Mesothelial cell of epicardium (in vitro differentiated cells): Measurements from ENCODE around the gene DISC1. TPM values are rescaled to one million over a fixed set of nuclear protein-coding genes. Genes with fewer than 3 reads are reported as not detected.
"Not testable (repeated sequence)": the region's sequence is repeated elsewhere in the genome, so short reads cannot be mapped to it uniquely, and the experiment has no call there.

Experiments used
- DNase-seq, 2 experiments: peaks; one replicate each; pipeline ENCODE4 v3.0.0; 2021; ENCODE audit warnings: low spot score in 2 of 2; ENCODE audit not compliant: unreplicated experiment in 2 of 2
- H3K27ac Mint-ChIP-seq: 2 replicates; pipeline ENCODE4 v1.8.0; 2021; ENCODE audit warnings: mixed read lengths
- H3K27me3 Mint-ChIP-seq: 2 replicates; pipeline ENCODE4 v1.8.0; 2021; ENCODE audit warnings: low read depth, mixed read lengths
- H3K36me3 Mint-ChIP-seq: 2 replicates; pipeline ENCODE4 v1.8.0; 2021; ENCODE audit warnings: mixed read lengths
- H3K4me1 Mint-ChIP-seq: 2 replicates; pipeline ENCODE4 v1.8.0; 2021; ENCODE audit warnings: mixed read lengths
- H3K4me3 Mint-ChIP-seq: 2 replicates; pipeline ENCODE4 v1.8.0; 2021; ENCODE audit warnings: mild to moderate bottlenecking, moderate library complexity, mixed read lengths
- H3K9me3 Mint-ChIP-seq: 2 replicates; pipeline ENCODE4 v1.8.0; 2021; ENCODE audit warnings: mixed read lengths
- total RNA-seq: library from RNA; stranded (reverse); gene quantifications from 3 replicates; pipeline ENCODE4 v1.2.1, GENCODE V29; 2021
- TF ChIP-seq, protein P1 (sequence below): fragments of 200-600 bp; sonication (generic); IDR thresholded peaks from one replicate; pipeline ENCODE4 v1.5.0; 2021; ENCODE audit warnings: antibody characterized with exemption; ENCODE audit not compliant: unreplicated experiment

DISC1 gene
- total RNA-seq, 1 donor from 2014 or later = 9.1 TPM

GRCh38 chr1:231632119-231632518, 5.5 kb downstream of the DISC1 start:
- DNase-seq = no peak
- no peak overlapping the region for H3K4me3 Mint-ChIP-seq
- TF ChIP-seq, protein P1, sequence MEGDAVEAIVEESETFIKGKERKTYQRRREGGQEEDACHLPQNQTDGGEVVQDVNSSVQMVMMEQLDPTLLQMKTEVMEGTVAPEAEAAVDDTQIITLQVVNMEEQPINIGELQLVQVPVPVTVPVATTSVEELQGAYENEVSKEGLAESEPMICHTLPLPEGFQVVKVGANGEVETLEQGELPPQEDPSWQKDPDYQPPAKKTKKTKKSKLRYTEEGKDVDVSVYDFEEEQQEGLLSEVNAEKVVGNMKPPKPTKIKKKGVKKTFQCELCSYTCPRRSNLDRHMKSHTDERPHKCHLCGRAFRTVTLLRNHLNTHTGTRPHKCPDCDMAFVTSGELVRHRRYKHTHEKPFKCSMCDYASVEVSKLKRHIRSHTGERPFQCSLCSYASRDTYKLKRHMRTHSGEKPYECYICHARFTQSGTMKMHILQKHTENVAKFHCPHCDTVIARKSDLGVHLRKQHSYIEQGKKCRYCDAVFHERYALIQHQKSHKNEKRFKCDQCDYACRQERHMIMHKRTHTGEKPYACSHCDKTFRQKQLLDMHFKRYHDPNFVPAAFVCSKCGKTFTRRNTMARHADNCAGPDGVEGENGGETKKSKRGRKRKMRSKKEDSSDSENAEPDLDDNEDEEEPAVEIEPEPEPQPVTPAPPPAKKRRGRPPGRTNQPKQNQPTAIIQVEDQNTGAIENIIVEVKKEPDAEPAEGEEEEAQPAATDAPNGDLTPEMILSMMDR = no peak
- H3K27me3 Mint-ChIP-seq = no peaks in the 10 kb centered on the region
- peaks cover 20% of the 10 kb centered on the region for H3K4me1 Mint-ChIP-seq
- H3K27ac Mint-ChIP-seq = no peak overlapping the region
- H3K36me3 Mint-ChIP-seq = no peaks in the 10 kb centered on the region
- no peaks in the 10 kb centered on the region for H3K9me3 Mint-ChIP-seq

- Mint-ChIP-seq H3K4me1 (peaks cover 11% of the 10 kb centered on the region), H3K9me3 (peaks cover 8% of the 10 kb centered on the region), H3K27me3 (no peaks in the 10 kb centered on the region), H3K36me3 (peaks cover 5% of the 10 kb centered on the region), H3K27ac (peak overlapping the region; percentile 4), H3K4me3 (no peak overlapping the region)
- no peak for DNase-seq
- TF ChIP-seq, protein P1 = no peak
These were observed 7.9 kb downstream of the DISC1 start for GRCh38 chr1:231634323-231635013.

- Mint-ChIP-seq H3K4me1 (peaks cover 5% of the 10 kb centered on the region), H3K27me3 (no peaks in the 10 kb centered on the region), H3K4me3 (no peak overlapping the region), H3K9me3 (peaks cover 8% of the 10 kb centered on the region), H3K27ac (no peak overlapping the region), H3K36me3 (peaks cover 5% of the 10 kb centered on the region)
- TF ChIP-seq, protein P1 = no peak
- no peak for DNase-seq
These were observed 9.6 kb downstream of the DISC1 start for GRCh38 chr1:231636157-231636556.

- not testable (repeated sequence) for H3K4me3 Mint-ChIP-seq, DNase-seq, H3K9me3 Mint-ChIP-seq, H3K36me3 Mint-ChIP-seq, H3K27me3 Mint-ChIP-seq, H3K27ac Mint-ChIP-seq, H3K4me1 Mint-ChIP-seq
These were observed 10.3 kb downstream of the DISC1 start for GRCh38 chr1:231636922-231637321.

GRCh38 chr1:231638647-231639046, 12.1 kb downstream of the DISC1 start:
- no peak overlapping the region for H3K27ac Mint-ChIP-seq
- H3K4me1 Mint-ChIP-seq = peaks cover 2% of the 10 kb centered on the region
- no peaks in the 10 kb centered on the region for H3K27me3 Mint-ChIP-seq
- no peak overlapping the region for H3K4me3 Mint-ChIP-seq
- H3K36me3 Mint-ChIP-seq = peaks cover 5% of the 10 kb centered on the region
- no peak for DNase-seq
- H3K9me3 Mint-ChIP-seq = peaks cover 8% of the 10 kb centered on the region
- TF ChIP-seq, protein P1 = no peak

DNA sequence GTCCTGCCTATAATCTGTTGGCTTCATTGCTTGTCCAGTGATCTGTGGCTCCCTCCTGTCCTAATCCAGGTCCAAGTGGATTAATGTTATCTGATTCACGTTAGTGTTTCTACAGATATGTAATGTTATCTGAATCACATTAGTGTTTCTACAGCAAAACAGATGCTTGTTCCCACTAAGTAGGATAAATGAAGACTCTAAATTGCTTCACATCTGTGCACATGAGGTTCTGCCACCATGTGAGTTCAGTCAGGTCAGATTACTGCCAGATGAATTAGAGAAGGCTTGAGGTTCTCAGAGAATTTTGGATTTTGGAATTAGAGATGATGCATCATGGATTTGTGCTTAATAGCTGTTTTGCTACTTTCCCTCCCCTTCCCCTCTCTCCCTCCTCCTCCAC, 13.2 kb downstream of the DISC1 start:
- H3K27ac Mint-ChIP-seq = no peak overlapping the region
- H3K36me3 Mint-ChIP-seq = peaks cover 5% of the 10 kb centered on the region

GRCh38 chr1:231641444-231641843, 14.9 kb downstream of the DISC1 start:
- not testable (repeated sequence) for DNase-seq, H3K4me1 Mint-ChIP-seq, H3K27ac Mint-ChIP-seq, H3K27me3 Mint-ChIP-seq, H3K36me3 Mint-ChIP-seq, H3K9me3 Mint-ChIP-seq, H3K4me3 Mint-ChIP-seq

More for the DNA sequence above, 13.2 kb downstream of the DISC1 start:
- Mint-ChIP-seq H3K9me3 (peaks cover 8% of the 10 kb centered on the region), H3K4me1 (peaks cover 2% of the 10 kb centered on the region), H3K4me3 (no peak overlapping the region), H3K27me3 (no peaks in the 10 kb centered on the region)
- TF ChIP-seq, protein P1 = no peak
- DNase-seq = no peak

- not testable (repeated sequence) for DNase-seq, H3K4me3 Mint-ChIP-seq, H3K4me1 Mint-ChIP-seq, H3K27ac Mint-ChIP-seq, H3K27me3 Mint-ChIP-seq, H3K36me3 Mint-ChIP-seq
- H3K9me3 Mint-ChIP-seq = peaks cover 14% of the 10 kb centered on the region
These were observed 15.5 kb downstream of the DISC1 start for GRCh38 chr1:231642061-231642460.
